ENCODE data around the gene ICAM2.
"Not testable (repeated sequence)": the region's sequence is repeated elsewhere in the genome, so short reads cannot be mapped to it uniquely, and the experiment has no call there.

The ICAM2 gene

DNA sequence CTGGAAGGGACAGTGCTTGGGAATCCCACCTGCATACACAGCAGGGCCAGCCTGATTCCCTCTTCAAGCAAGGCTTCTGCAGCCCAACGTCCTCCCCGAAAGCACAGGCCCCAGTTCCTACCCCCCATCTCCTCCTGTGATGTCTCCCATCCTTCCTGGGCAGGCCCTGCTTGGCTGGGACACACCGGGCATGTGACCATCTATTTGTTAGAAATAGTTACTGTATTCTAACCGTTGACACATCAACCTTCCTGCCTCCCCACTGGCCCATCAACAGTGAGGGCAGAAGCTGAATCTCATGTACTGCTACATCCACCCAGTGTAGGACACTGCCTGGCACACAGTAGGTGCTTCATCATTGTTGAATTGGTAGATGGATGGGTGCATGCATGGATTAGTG lies 11.6 kb downstream of the ICAM2 start:
- DNase-seq: no peak

- DNase-seq: no peak
Observed at GRCh38 chr17:64008346-64008745, 12.1 kb downstream of the ICAM2 start.

DNA sequence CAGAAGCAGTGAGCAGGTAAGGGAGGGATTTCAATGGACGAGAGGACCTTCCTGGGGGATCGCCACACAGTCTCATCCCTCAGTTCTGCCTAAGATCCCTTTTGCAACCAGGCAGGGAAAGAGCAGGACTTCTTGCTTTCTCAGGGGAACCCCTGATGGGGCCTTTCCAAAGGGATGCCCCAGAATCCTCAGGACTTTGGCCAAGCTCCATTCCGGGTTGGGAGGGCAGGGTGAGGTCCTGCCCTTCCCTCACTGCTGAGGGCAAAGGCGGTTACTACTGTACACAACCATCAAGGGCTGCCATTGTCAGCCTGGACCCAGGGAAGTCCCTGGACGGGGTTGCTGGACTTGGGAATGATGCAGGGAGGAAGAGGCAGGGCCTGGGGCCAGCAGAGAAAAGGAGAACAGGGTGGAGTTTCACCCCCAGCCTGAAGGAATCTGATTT lies 12.6 kb downstream of the ICAM2 start:
- no peak for DNase-seq

DNA sequence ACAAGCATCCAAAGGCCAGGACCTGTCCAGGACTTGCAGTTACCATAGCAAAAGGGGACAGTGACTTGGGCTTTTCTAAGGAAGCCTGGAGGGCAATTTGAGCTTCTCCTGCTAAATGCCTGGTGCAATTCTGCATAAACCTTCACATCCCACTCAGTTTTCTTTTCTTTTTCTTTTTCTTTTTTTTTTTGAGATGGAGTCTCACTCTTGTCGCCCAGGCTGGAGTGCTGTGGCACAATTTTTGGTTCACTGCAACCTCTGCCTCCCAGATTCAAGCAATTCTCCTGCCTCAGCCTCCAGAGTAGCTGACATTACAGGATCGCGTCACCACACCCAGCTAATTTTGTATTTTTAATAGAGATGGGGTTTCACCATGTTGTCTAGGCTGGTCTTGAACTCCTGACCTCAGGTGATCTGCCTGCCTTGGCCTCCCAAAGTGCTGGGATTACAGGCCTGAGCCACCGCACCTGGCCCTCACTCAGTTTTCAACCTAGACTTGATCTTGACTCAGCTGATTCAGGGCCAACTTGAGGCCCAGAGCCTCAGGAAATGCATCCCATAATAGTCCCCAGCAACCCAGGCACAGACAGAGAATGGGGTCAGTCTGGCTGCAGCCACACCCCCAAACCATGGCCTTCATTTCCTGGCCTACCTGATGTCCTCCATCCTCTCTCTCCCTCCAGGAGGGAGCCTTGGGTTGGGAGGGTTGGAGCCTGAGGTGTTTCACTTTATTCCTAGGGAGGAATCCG lies 13.2 kb downstream of the ICAM2 start:
- DNase-seq: not testable (repeated sequence)

DNA sequence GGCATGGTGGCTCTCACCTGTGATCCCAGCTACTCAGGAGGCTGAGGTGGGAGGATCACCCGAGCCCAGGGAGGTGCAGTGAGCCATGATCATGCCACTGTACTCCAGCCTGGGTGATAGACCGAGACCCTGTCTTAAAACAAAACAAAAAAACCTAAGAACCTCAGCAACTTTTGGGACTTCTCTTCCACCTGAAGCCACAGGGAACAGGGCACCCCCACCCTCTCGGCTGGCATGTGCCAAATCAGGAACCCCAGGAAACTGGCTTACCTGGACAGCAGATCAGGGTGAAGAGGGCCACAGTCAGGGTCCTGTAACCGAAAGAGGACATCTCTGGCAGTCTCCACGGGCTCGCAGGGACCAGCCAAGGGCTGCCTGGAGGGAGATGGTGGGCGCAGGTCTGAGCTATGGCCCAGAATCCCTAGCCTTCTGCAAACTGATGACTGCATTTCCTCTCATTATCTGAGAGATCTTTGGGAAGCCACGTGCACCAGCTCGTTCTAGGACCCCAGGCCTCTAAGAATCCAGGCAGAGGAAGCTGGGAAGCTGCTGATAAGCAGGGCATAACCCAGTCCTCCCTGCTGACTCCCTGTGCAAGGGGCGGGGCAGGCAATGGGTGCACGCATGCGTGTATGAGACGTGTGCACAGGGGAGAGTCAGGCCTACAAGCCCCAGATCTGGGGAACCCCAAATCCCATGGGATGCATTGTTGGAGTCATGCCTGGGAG lies 13.9 kb downstream of the ICAM2 start:
- no peak for DNase-seq

- DNase-seq: no peak
Observed at GRCh38 chr17:64005734-64006167, 14.7 kb downstream of the ICAM2 start.

DNA sequence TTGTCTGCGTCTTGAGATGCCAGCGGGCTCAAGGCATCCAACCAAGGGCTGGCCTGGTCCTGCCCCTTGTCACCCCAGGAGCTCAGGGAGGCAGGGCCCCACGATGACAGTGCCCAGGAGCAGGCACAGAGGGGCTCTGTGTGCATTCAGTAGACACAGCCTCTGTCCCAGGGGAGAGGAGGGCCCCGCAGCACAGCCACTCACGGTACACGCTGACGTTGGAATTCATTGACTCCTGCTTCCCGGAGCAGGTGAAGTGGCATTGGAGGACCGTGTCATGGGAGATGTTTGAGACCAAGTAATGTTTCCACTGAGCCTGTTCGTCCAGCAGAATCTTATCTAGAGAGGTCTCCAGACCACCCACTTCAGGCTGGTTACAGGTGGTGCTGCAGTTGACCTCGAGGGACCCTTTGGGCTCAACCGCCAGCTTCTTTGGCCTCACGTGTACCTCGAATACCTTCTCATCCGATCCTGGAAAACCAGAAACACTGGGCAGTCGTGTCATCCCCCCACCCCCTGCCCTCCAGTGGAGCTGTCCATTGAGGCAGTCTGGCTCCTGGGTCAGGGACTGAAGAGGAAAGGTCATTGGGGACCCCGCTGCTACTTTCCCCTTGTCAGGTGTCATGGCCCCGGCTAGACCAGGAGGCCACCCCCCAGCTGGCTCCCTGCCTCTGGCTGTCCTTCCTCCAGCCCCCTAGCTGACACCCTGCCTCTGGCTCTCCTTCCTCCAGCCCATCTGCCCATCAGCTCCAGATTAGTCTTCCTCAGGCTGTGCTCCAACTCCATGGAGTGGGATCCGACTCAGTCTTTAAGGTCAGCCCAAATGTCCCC lies 15.3 kb downstream of the ICAM2 start:
- DNase-seq: no peak

DNA sequence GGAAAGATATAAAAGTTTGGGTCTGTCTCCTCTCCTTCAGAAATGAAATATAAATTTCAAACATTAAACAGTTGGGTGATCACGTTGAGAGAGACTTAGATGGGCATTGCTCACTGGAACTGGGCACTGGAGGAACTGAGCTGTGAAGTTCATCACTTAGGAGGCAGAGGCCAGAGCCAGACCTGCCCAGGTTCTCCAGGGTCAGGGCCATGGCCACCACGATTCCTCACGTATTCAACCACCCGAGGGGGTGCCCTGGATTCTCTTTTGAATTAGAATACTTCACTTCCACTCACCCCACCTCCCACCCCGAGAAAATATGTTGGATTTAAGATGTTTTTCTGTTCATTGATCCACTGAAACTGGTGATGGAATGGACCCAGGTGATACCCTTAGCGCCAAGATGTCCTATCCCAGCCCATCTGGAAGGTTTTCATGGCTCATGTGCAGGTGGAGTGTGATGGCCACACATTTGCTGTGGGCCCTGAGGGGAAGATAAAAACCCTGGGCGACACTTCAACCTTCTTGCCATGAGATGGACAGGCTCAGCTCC lies 16.1 kb downstream of the ICAM2 start:
- no peak for DNase-seq

GRCh38 chr17:64003526-64004121 lies 16.8 kb downstream of the ICAM2 start:
- no peak for DNase-seq

DNA sequence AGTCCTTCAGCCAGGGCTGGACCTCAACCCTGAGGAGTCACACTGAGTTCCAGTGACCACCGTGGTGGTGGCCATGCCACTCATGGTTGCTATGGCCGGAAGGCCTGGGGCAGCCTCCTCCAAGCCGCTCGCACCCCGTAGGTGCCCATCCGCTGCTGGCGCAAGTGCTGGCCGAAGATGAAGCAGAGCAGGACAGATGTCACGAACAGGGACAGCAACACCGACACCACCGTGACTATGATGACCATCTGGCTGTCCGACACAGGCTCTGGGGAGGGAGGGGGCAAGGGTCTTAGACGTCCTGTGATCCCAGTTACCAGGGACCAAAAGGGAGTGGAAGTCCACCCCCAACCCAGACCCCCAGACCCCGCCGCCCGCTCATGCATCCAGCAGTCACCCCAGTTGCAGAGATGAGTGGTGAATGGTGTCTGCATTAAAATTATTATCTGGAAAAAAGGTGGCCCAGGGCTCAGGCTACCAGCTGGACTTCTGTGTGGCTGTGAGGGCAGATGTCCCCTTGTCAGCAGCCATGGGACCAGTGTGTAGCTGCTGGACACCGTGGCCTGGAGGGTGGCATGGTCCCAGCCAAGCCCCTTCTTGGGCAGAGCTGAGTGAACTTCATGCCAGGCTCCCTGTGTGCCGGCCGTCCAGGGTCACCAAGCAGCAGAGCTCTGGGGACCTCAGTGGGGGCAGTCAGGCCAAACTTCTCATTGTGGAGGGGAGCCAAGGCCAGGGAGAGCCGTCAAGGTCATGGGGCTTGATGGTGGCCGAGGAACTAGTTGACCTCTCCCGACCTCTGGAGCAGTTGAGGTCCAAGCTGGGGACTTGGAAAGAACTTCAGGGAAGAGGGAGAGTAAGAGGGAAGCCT lies 17.5 kb downstream of the ICAM2 start:
- no peak for DNase-seq

DNA sequence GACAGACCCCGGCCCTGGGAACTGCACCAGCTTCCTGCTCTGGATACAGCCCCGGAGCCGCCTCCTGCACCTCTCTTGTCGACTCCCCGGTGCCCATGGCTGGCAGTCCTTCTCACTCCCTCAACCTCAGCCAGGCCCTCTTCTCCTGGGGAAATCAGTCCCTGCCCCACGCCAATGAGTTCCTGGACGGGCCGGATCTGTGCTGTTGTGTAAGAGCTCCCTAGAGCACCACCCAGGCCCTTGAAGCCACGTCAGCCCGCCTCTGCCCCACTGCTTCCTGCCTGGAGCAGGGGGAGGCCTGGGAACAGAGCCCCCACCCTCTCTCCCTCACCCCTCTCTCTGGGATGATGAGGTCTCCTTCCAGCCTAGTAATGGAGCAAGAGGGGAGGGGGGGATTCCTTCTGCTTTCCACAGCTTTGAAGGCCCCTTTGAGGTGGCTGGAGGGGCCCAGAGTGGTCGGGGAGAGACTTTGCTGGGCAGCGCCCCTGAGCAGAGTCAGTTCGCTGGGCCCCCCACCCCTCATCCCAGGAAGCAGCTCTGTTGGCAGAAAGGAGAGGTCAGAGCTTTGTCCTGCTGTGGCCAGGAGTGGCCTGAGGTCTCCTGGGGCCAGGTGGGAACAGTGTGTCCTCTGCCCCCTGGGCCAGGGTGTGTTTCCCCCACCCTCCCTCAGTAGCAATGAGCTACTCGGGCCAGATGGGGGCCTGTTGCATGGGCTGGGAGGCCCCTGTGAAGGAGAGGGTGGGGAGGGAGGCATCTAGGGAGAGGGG lies 18.5 kb downstream of the ICAM2 start:
- DNase-seq: no peak

- DNase-seq: no peak
Observed at GRCh38 chr17:64001091-64001579, 19.3 kb downstream of the ICAM2 start.

- DNase-seq: no peak
Observed at GRCh38 chr17:63999680-64000531, 20.5 kb downstream of the ICAM2 start.

DNA sequence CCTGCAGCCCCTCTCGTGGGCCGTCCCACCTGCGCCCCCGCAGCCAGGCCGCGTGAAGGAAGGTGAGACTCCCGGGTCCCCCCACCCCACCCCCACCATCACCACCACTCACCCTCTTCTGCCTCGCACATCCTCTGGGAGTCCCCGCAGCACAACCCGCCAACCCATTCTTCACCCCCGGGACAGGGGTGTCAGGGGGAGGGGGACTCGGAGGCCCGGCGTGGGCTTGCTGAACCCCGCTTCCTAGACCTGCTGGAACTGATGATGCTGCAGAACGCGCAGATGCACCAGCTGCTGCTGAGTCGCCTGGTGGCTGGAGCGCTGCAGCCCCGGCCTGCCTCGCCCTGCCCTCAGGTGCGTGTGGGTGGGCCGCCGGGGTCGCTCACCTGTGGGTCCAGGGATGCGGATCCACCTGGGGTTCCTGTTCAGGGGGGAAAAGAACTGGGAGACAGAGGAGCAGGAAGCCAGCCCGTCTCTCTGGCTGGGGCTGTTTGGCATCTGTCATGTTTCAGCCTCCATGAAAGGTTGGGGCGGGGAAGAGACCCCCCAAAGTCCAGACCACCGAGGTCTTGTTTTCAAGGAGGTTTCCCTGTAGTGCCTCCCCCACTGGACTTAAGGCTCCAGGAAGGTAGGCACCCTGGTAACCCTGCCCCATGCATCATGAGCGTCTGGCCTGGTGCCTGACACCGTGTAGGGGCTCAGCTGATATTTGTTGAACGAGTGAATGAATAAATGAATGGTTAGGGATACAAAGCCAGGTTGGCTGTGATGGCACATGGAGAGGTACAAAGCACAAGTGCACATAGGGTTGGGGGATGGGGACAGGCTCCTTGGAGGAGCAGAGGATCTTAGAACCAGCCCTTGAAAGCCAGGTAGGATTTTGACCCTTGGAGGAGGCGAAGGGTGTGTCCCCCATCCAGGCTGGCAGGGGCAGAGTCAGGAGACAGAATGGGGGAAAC lies 21.4 kb downstream of the ICAM2 start:
- DNase-seq: no peak

- DNase-seq: peak in 1 of 2 experiments; percentile 21
Observed at GRCh38 chr17:63998050-63998720, 22.2 kb downstream of the ICAM2 start, which contains the start of gene PRR29. PRR29 (plus strand) TSS chr17:63998351; CDS start chr17:63998365, 14 bp downstream.

- no peak for DNase-seq
Observed at GRCh38 chr17:63997341-63998048, 22.9 kb downstream of the ICAM2 start.

All from SW 1271 (cell line).